ENCODE data around the gene PIWIL4.

The PIWIL4 gene

DNA sequence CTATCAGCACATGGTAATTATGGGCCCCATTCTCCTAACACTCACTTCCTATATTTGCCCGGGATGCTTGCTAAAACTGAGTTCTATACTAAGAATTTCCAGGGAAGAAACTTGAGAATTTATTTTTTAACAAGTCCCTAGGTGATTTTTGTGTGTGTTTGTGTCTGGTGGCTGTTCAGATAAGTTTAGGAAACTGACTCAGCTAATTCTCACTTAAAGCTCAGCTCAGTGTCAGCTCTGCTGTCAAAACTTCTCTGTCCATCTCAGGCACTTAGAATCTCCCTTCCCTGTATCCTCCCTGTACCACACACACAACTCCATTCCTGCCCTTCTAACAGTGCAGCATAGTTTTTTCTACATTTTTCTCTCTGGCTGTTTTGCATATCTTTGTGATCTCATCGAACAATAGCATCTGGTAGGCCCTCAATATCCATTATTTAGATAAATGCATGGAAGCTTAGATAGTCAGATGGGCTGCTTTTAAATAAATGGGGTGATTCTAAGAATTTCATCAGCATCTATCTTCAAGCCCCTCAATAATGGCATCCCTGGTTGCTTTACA lies 69.3 kb downstream of the PIWIL4 start:
- Histone ChIP-seq H3F3A (ENCODE audit: insufficient read depth) (no peaks in the 10 kb centered on the region), H3K27me3 (ENCODE audit: low read length) (no peaks in the 10 kb centered on the region), H3K9me3 (ENCODE audit: insufficient read depth, low read length) (no peaks in the 10 kb centered on the region), H3K36me3 (ENCODE audit: low read length) (no peaks in the 10 kb centered on the region), H3K79me2 (ENCODE audit: insufficient read depth, low read length) (no peaks in the 10 kb centered on the region), H3K9me2 (replicated peaks; ENCODE audit: insufficient read depth, low read length) (no peaks in the 10 kb centered on the region), H2AFZ (ENCODE audit: low read depth, low read length, severe bottlenecking) (no peak overlapping the region), H3K9ac (ENCODE audit: low read length) (no peak overlapping the region), H3K27ac (ENCODE audit: low read depth, low read length) (no peak overlapping the region), H4K20me1 (ENCODE audit: low read depth, low read length) (no peaks in the 10 kb centered on the region), H3K4me2 (ENCODE audit: low read depth, low read length, poor library complexity, severe bottlenecking) (no peak overlapping the region), H3K4me3 (ENCODE audit: insufficient read depth, low read length, poor library complexity, severe bottlenecking) (no peak overlapping the region)
- TF ChIP-seq EZH2phosphoT487 (conservative IDR thresholded peaks at IDR 0.05; ENCODE audit: low read length), result no peak
- TF ChIP-seq, protein P1, sequence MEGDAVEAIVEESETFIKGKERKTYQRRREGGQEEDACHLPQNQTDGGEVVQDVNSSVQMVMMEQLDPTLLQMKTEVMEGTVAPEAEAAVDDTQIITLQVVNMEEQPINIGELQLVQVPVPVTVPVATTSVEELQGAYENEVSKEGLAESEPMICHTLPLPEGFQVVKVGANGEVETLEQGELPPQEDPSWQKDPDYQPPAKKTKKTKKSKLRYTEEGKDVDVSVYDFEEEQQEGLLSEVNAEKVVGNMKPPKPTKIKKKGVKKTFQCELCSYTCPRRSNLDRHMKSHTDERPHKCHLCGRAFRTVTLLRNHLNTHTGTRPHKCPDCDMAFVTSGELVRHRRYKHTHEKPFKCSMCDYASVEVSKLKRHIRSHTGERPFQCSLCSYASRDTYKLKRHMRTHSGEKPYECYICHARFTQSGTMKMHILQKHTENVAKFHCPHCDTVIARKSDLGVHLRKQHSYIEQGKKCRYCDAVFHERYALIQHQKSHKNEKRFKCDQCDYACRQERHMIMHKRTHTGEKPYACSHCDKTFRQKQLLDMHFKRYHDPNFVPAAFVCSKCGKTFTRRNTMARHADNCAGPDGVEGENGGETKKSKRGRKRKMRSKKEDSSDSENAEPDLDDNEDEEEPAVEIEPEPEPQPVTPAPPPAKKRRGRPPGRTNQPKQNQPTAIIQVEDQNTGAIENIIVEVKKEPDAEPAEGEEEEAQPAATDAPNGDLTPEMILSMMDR (IDR thresholded peaks at IDR 0.05; ENCODE audit: insufficient read depth, low read length, poor library complexity, severe bottlenecking), result no peak

DNA sequence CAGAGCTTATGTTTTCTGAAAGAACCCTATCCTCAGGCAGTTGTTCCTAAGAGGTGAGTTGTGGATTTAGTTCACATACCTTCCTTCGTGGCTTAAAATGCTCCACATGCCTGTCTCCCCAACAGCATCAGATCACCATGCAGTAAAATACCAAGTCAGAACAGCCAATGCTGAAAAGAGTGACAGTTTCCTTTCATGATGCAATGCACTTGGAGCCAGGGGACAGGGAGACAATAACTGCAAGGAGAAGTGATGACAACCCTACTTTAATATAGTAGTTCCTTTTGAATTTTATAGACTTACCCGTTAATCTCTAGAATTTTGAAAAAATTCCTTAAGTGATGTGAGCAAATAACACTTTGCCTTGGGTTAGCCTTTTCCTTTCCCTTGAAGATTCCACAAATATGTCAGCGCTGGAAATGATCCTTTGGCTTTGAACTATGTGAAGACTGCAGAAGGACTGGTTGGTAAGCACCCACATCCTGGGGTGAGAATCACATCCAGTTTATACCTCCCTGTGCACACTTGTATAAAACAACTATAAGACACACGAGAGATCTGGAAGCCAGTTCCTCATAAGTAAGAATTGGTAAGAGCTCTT lies 71.2 kb downstream of the PIWIL4 start:
- H3F3A ChIP-seq (ENCODE audit: insufficient read depth), result no peaks in the 10 kb centered on the region
- no peak overlapping the region for H3K4me3 ChIP-seq (ENCODE audit: insufficient read depth, low read length, poor library complexity, severe bottlenecking)
- H3K79me2 ChIP-seq (ENCODE audit: insufficient read depth, low read length), result no peaks in the 10 kb centered on the region
- no peaks in the 10 kb centered on the region for H3K36me3 ChIP-seq (ENCODE audit: low read length)
- H3K4me2 ChIP-seq (ENCODE audit: low read depth, low read length, poor library complexity, severe bottlenecking), result no peak overlapping the region
- TF ChIP-seq EZH2phosphoT487 (conservative IDR thresholded peaks at IDR 0.05; ENCODE audit: low read length), result no peak
- TF ChIP-seq, protein P1 (IDR thresholded peaks at IDR 0.05; ENCODE audit: insufficient read depth, low read length, poor library complexity, severe bottlenecking), result no peak
- H3K9ac ChIP-seq (ENCODE audit: low read length), result no peak overlapping the region
- H4K20me1 ChIP-seq (ENCODE audit: low read depth, low read length), result no peaks in the 10 kb centered on the region
- no peaks in the 10 kb centered on the region for H3K27me3 ChIP-seq (ENCODE audit: low read length)
- H3K27ac ChIP-seq (ENCODE audit: low read depth, low read length), result no peak overlapping the region
- no peaks in the 10 kb centered on the region for H3K9me2 ChIP-seq (replicated peaks; ENCODE audit: insufficient read depth, low read length)
- no peaks in the 10 kb centered on the region for H3K9me3 ChIP-seq (ENCODE audit: insufficient read depth, low read length)
- no peak overlapping the region for H2AFZ ChIP-seq (ENCODE audit: low read depth, low read length, severe bottlenecking)

DNA sequence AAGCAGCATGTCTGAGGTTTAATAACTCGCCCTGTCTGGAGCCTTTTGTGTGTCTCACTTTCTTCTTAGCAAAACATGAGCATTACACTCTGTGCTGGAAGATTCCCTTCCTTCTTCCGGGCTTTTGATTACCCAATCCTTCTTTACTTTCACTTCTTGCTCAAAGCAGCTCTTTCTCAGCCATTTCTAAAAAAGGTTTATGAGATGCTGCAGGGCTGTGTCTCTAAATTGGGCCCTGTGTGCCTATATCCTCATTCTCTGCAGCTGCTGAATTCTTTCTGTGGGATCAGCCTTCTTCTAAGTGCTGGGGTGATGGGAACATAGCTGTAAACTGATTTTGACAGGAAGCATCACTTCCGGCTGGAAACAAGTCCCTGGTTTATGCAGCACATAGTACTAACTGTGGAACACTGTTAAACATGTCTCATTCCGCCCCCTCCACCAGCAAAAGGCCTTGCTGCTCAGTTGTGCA lies 71.8 kb downstream of the PIWIL4 start:
- Histone ChIP-seq H3K27me3 (ENCODE audit: low read length) (no peaks in the 10 kb centered on the region), H3F3A (ENCODE audit: insufficient read depth) (no peaks in the 10 kb centered on the region), H3K4me3 (ENCODE audit: insufficient read depth, low read length, poor library complexity, severe bottlenecking) (no peak overlapping the region), H4K20me1 (ENCODE audit: low read depth, low read length) (no peaks in the 10 kb centered on the region), H3K79me2 (ENCODE audit: insufficient read depth, low read length) (no peaks in the 10 kb centered on the region), H3K9me3 (ENCODE audit: insufficient read depth, low read length) (no peaks in the 10 kb centered on the region), H3K27ac (ENCODE audit: low read depth, low read length) (no peak overlapping the region), H3K9me2 (replicated peaks; ENCODE audit: insufficient read depth, low read length) (no peaks in the 10 kb centered on the region), H3K36me3 (ENCODE audit: low read length) (no peaks in the 10 kb centered on the region), H3K9ac (ENCODE audit: low read length) (no peak overlapping the region), H3K4me2 (ENCODE audit: low read depth, low read length, poor library complexity, severe bottlenecking) (no peak overlapping the region), H2AFZ (ENCODE audit: low read depth, low read length, severe bottlenecking) (no peak overlapping the region)
- TF ChIP-seq, protein P1 (IDR thresholded peaks at IDR 0.05; ENCODE audit: insufficient read depth, low read length, poor library complexity, severe bottlenecking), result no peak
- TF ChIP-seq EZH2phosphoT487 (conservative IDR thresholded peaks at IDR 0.05; ENCODE audit: low read length), result no peak

Data from SU-DHL-6 (cell line).